ENCODE data around the gene SLX4.

Gene SLX4

DNA sequence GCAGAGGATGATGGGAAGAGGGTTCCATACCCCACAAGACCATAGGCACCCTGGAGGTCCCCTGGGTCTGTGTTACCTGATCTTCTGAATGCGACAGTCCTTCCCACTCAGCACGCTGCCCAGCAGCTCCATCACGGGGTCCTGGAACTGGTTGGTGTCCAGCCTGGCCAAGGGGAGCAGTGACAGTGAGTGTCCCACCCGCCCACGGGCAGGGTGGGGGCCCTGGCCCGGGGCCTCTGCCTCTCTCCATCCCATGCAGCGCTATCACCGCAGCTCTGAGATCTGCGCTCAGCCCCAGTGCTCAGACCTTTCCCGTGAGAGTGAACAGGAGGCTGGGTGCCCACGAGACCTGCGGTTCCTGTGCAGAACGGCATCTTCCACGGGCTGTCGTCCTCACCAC lies 49.8 kb downstream of the SLX4 start:
- H3K27me3 ChIP-seq (ENCODE audit: control insufficient read depth in 2 of 2, insufficient read depth in 2 of 2, low read length in 2 of 2) = no peaks in the 10 kb centered on the region
- H3K4me1 ChIP-seq (ENCODE audit: control insufficient read depth in 2 of 2, insufficient read depth in 2 of 2, low read length in 2 of 2) = no peaks in the 10 kb centered on the region
- H3K9ac ChIP-seq (ENCODE audit: low read depth in 1 of 2, low read length in 2 of 2) = no peak overlapping the region

DNA sequence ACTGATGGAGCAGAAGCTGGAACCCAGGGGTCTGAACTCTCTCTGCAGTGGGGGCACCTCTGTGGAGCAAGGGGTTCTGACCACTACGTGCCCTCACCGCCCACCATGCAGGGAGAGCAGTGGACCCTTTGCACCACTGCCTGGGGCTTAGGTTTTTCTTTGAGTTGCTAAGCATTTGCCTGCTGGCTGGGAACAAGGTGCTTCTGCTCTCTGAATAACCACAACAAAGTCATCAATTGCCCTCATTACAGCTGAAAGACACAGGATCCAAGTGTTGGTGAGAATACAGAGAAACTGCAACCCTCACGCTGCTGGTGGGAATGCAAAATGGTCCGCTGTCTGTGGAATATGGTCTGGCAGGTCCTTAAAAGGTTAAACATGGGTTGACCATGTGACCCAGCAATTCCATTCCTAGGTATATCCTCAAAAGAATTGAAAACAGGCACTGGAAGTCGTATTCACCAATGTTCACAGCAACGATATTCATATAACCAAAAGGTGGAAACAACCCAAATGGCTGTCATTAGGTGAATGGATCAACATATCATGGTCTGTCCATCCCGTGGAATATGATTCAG lies 57.0 kb downstream of the SLX4 start:
- Histone ChIP-seq H3K27me3 (ENCODE audit: control insufficient read depth in 2 of 2, insufficient read depth in 2 of 2, low read length in 2 of 2) (no peaks in the 10 kb centered on the region), H3K4me3 (ENCODE audit: low read length in 2 of 2) (no peak overlapping the region), H3K9ac (ENCODE audit: low read depth in 1 of 2, low read length in 2 of 2) (no peak overlapping the region), H3K27ac (ENCODE audit: low read depth in 2 of 2, low read length in 2 of 2) (no peak overlapping the region), H3K4me1 (ENCODE audit: control insufficient read depth in 2 of 2, insufficient read depth in 2 of 2, low read length in 2 of 2) (no peaks in the 10 kb centered on the region), H3K9me3 (ENCODE audit: control insufficient read depth in 2 of 2, low read length in 2 of 2) (no peaks in the 10 kb centered on the region), H3K36me3 (ENCODE audit: control insufficient read depth in 2 of 2, insufficient read depth in 2 of 2, low read length in 2 of 2) (no peaks in the 10 kb centered on the region)

More for the DNA sequence above, 49.8 kb downstream of the SLX4 start:
- Histone ChIP-seq H3K27ac (ENCODE audit: low read depth in 2 of 2, low read length in 2 of 2) (no peak overlapping the region), H3K36me3 (ENCODE audit: control insufficient read depth in 2 of 2, insufficient read depth in 2 of 2, low read length in 2 of 2) (no peaks in the 10 kb centered on the region), H3K4me3 (ENCODE audit: low read length in 2 of 2) (no peak overlapping the region), H3K9me3 (ENCODE audit: control insufficient read depth in 2 of 2, low read length in 2 of 2) (no peaks in the 10 kb centered on the region)

DNA sequence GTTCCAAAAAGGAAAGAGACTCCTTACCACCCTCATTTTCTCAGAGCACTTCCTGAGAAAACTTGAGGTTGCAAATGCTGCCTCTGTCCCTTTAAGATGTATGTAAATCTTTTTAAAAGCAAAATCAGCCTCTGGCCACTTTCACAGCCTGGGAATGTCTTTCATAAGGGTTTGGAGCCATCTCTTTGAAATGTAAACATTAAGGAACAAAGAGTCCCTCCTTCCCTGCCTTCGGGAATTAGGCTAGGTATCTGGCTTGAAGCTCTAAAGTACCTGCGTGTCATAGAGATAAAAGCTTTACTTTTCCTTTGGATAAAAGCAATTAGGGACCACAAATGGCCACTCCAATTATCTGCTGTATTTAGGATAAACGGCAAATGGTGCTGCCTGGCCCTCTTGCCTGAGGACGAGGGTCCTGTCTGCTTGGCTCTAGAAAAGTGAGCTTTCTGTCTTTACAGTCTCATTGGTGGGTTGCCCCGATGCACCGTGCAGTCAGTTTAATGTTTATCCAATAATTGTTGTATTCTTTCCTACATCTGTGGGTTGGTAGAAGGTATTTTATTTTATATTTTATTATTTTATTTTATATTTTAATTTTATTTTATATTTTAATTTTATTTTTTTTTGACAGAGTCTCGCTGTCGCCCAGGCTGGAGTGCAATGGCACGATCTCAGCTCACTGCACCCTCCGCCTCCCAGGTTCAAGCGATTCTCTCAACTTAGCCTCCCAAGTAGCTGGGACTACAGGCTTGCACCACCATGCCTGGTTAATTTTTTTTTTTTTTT lies 58.1 kb downstream of the SLX4 start:
- H3K27me3 ChIP-seq (ENCODE audit: control insufficient read depth in 2 of 2, insufficient read depth in 2 of 2, low read length in 2 of 2) = no peaks in the 10 kb centered on the region
- no peak overlapping the region for H3K4me3 ChIP-seq (ENCODE audit: low read length in 2 of 2)
- H3K36me3 ChIP-seq (ENCODE audit: control insufficient read depth in 2 of 2, insufficient read depth in 2 of 2, low read length in 2 of 2) = no peaks in the 10 kb centered on the region
- no peak overlapping the region for H3K27ac ChIP-seq (ENCODE audit: low read depth in 2 of 2, low read length in 2 of 2)
- H3K9me3 ChIP-seq (ENCODE audit: control insufficient read depth in 2 of 2, low read length in 2 of 2) = no peaks in the 10 kb centered on the region
- H3K9ac ChIP-seq (ENCODE audit: low read depth in 1 of 2, low read length in 2 of 2) = no peak overlapping the region
- no peaks in the 10 kb centered on the region for H3K4me1 ChIP-seq (ENCODE audit: control insufficient read depth in 2 of 2, insufficient read depth in 2 of 2, low read length in 2 of 2)

DNA sequence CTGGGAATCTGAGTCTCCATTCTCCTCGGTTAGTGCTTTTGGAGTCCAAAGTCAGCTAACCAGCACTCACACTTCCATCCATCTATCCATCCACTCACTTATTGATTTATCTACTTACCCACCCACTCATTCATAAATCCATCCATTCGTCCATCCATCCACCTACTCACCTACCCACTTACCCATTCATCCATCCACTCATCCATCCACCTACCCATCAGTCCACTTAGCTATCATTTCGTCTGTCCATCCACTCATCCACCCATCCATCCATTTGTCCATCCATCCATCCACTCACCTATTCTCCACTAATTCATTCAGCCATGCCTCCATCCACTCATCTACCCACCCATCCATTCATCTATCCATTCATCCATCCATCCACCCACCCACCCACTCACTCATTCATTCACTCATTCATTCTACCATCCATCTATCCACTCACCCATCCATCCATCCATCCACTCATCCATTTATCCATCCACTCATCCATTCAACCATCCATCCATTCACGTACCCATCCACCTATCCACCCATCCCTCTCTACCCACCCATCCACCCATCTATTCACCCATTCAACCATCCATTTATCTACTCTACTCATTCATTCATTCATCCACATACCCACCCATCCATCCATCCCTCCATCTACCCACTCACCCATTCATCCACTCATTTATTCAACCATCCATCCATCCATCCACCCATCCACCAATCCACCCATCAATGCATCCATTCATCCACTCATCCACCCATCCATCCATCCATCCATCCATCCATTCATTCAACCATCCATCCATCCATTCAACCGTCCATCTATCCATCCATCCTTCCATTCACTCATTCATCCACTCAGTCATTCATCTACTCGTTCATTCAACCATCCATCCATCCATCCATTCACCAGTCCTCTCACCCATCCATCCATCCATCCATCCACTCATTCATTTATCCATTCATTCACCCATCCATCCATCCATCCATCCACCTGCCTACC lies 60.3 kb downstream of the SLX4 start:
- Histone ChIP-seq H3K4me3 (ENCODE audit: low read length in 2 of 2) (no peak overlapping the region), H3K4me1 (ENCODE audit: control insufficient read depth in 2 of 2, insufficient read depth in 2 of 2, low read length in 2 of 2) (no peaks in the 10 kb centered on the region), H3K27ac (ENCODE audit: low read depth in 2 of 2, low read length in 2 of 2) (no peak overlapping the region), H3K27me3 (ENCODE audit: control insufficient read depth in 2 of 2, insufficient read depth in 2 of 2, low read length in 2 of 2) (no peaks in the 10 kb centered on the region), H3K9ac (ENCODE audit: low read depth in 1 of 2, low read length in 2 of 2) (no peak overlapping the region), H3K9me3 (ENCODE audit: control insufficient read depth in 2 of 2, low read length in 2 of 2) (no peaks in the 10 kb centered on the region), H3K36me3 (ENCODE audit: control insufficient read depth in 2 of 2, insufficient read depth in 2 of 2, low read length in 2 of 2) (no peaks in the 10 kb centered on the region)

DNA sequence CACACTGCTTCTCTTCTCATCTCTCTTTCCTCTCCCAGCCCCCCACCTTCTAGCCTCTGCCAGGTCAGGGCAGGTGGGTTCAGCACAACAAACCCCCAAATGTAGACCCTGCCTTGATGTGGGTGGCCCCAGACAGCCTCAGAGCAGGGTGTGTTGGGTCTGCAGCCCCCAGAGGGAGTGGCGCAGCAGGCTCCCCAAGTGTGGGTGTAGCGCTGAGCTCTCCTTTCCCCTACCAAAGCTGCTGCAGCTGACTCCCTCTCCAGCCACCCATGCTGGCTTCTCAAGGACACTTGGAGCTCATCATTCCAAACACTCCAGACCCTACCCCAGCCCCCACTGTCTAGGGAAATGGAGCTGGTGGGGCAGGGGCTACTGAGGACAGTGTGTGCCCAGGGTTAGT lies 61.5 kb downstream of the SLX4 start:
- no peaks in the 10 kb centered on the region for H3K27me3 ChIP-seq (ENCODE audit: control insufficient read depth in 2 of 2, insufficient read depth in 2 of 2, low read length in 2 of 2)
- no peak overlapping the region for H3K9ac ChIP-seq (ENCODE audit: low read depth in 1 of 2, low read length in 2 of 2)
- H3K27ac ChIP-seq (ENCODE audit: low read depth in 2 of 2, low read length in 2 of 2) = no peak overlapping the region
- no peaks in the 10 kb centered on the region for H3K4me1 ChIP-seq (ENCODE audit: control insufficient read depth in 2 of 2, insufficient read depth in 2 of 2, low read length in 2 of 2)
- no peaks in the 10 kb centered on the region for H3K36me3 ChIP-seq (ENCODE audit: control insufficient read depth in 2 of 2, insufficient read depth in 2 of 2, low read length in 2 of 2)
- no peaks in the 10 kb centered on the region for H3K9me3 ChIP-seq (ENCODE audit: control insufficient read depth in 2 of 2, low read length in 2 of 2)
- H3K4me3 ChIP-seq (ENCODE audit: low read length in 2 of 2) = no peak overlapping the region

DNA sequence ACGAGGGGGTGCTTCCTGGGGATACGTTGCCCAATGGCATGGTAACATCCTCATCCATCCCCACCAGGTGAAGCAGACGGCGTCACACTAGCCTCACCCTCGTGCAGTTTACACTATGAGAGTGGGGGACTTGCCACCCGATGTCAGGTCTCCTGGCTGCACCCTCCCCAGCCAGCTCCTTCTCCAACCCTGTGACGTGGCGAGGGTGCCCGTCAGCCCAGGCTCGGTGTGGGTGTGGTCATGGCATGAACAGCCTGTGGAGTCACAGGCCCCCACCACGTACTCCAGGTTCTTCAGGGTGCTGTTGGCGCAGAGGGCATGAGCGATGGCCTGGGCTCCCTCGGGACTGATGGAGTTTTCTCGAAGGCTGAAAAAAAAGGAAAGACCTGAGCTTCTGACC lies 62.5 kb downstream of the SLX4 start:
- H3K27me3 ChIP-seq (ENCODE audit: control insufficient read depth in 2 of 2, insufficient read depth in 2 of 2, low read length in 2 of 2) = no peaks in the 10 kb centered on the region
- no peaks in the 10 kb centered on the region for H3K9me3 ChIP-seq (ENCODE audit: control insufficient read depth in 2 of 2, low read length in 2 of 2)
- H3K27ac ChIP-seq (ENCODE audit: low read depth in 2 of 2, low read length in 2 of 2) = no peak overlapping the region
- no peaks in the 10 kb centered on the region for H3K36me3 ChIP-seq (ENCODE audit: control insufficient read depth in 2 of 2, insufficient read depth in 2 of 2, low read length in 2 of 2)
- no peak overlapping the region for H3K4me3 ChIP-seq (ENCODE audit: low read length in 2 of 2)
- no peaks in the 10 kb centered on the region for H3K4me1 ChIP-seq (ENCODE audit: control insufficient read depth in 2 of 2, insufficient read depth in 2 of 2, low read length in 2 of 2)
- H3K9ac ChIP-seq (ENCODE audit: low read depth in 1 of 2, low read length in 2 of 2) = no peak overlapping the region

DNA sequence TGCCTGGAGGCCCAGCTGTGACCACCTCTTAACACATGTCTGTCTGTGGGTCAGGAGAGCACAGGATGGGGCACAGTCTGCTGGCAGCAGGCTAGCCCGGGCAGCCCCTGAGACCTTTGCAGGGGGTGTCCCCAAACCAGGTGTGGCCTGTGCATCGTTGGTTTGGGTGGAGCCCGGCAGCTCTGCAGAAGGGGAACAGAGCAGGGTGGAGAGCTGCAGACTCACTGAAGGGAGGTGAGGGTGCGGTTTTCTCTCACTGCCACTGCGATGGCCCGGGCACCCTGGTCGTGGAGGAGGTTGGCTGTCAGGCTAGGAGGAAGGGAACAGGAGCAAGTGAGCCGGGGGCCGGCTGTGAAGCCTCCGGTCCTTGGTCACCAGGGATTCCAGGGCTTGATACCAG lies 63.0 kb downstream of the SLX4 start:
- no peak overlapping the region for H3K4me3 ChIP-seq (ENCODE audit: low read length in 2 of 2)
- H3K9me3 ChIP-seq (ENCODE audit: control insufficient read depth in 2 of 2, low read length in 2 of 2) = no peaks in the 10 kb centered on the region
- H3K36me3 ChIP-seq (ENCODE audit: control insufficient read depth in 2 of 2, insufficient read depth in 2 of 2, low read length in 2 of 2) = no peaks in the 10 kb centered on the region
- no peak overlapping the region for H3K9ac ChIP-seq (ENCODE audit: low read depth in 1 of 2, low read length in 2 of 2)
- H3K27ac ChIP-seq (ENCODE audit: low read depth in 2 of 2, low read length in 2 of 2) = no peak overlapping the region
- no peaks in the 10 kb centered on the region for H3K4me1 ChIP-seq (ENCODE audit: control insufficient read depth in 2 of 2, insufficient read depth in 2 of 2, low read length in 2 of 2)
- no peaks in the 10 kb centered on the region for H3K27me3 ChIP-seq (ENCODE audit: control insufficient read depth in 2 of 2, insufficient read depth in 2 of 2, low read length in 2 of 2)

DNA sequence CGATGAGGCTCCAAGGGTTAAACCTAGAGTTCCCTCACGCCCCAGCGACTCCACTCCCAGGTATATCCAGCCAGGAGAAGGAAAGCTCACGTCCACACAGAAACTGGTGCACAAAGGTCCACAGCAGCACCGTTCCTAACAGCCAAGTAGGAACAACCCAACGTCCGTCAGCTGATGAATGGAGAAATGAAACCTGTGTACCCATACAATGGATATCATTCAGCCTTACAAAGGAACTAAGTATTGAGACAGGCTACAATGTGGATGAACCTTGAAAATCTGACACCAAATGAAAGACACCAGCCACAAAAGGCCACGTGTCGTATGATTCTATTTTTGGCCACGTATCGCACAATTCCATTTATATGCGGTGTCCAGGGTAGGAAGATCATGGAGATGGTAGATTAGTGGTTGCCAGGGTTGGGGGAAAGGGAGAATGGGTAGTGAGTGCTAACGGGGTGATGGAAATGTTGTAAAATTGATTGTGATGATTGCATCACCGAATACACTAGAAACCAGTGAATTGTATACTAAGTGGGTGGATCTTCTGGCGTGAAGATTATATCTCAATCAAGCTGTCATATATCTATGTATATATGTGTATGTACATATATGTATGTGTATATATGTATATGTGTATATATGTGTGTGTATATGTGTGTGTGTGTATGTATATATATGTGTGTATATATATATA lies 64.3 kb downstream of the SLX4 start:
- Histone ChIP-seq H3K27me3 (ENCODE audit: control insufficient read depth in 2 of 2, insufficient read depth in 2 of 2, low read length in 2 of 2) (no peaks in the 10 kb centered on the region), H3K4me3 (ENCODE audit: low read length in 2 of 2) (no peak overlapping the region), H3K36me3 (ENCODE audit: control insufficient read depth in 2 of 2, insufficient read depth in 2 of 2, low read length in 2 of 2) (no peaks in the 10 kb centered on the region), H3K9me3 (ENCODE audit: control insufficient read depth in 2 of 2, low read length in 2 of 2) (no peaks in the 10 kb centered on the region), H3K4me1 (ENCODE audit: control insufficient read depth in 2 of 2, insufficient read depth in 2 of 2, low read length in 2 of 2) (no peaks in the 10 kb centered on the region), H3K9ac (ENCODE audit: low read depth in 1 of 2, low read length in 2 of 2) (no peak overlapping the region), H3K27ac (ENCODE audit: low read depth in 2 of 2, low read length in 2 of 2) (no peak overlapping the region)

DNA sequence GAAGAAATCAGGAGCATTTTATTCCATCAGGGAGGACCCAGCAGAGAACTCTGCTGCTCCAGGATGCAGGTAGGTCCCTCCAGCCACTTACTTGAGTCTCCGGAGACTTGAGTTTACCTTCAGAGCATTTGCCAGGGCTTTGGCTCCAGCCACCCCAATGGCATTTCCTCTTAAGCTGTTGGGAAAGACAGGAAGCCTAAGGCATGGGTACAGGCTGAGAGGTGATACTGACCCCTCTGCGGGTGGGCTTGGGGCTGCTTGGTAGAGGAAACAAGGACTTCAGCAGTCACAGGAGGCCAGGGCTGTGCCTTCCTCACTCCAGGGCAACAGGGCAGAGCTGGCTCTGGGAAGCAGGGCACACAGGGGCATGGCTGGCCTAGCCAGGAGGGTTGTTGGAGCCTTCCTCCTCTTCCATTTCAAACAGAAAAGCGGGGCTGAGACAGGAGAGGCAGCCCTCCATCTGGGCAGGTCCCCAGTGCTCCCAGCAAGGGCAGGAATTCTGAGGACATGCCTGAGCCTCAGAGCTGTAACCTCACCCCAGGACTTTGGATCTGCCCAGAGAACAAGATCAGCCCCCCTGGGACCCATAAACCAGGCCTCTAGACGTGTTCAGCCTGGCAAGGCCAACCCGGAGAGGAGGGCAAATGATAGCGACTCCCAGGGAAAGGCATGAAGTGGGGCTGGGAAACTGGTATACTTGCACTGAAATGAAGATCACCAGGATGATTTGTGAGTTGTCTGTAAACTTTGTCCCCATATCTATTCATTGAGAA lies 68.6 kb downstream of the SLX4 start:
- Histone ChIP-seq H3K9ac (ENCODE audit: low read depth in 1 of 2, low read length in 2 of 2) (no peak overlapping the region), H3K9me3 (ENCODE audit: control insufficient read depth in 2 of 2, low read length in 2 of 2) (no peaks in the 10 kb centered on the region), H3K27me3 (ENCODE audit: control insufficient read depth in 2 of 2, insufficient read depth in 2 of 2, low read length in 2 of 2) (no peaks in the 10 kb centered on the region), H3K27ac (ENCODE audit: low read depth in 2 of 2, low read length in 2 of 2) (no peak overlapping the region), H3K4me1 (ENCODE audit: control insufficient read depth in 2 of 2, insufficient read depth in 2 of 2, low read length in 2 of 2) (no peaks in the 10 kb centered on the region), H3K4me3 (ENCODE audit: low read length in 2 of 2) (no peak overlapping the region), H3K36me3 (ENCODE audit: control insufficient read depth in 2 of 2, insufficient read depth in 2 of 2, low read length in 2 of 2) (peaks cover 3 to 7% of the 10 kb centered on the region in 2 donors)

Data from mucosa of rectum (tissue), 2 donors.